Tibial nerve (tissue), 3 donors: Measurements from ENCODE around the gene DGKQ.

Experiments used
- POLR2A ChIP-seq, 2 donors: fragments of 450-650 bp; IDR thresholded peaks; one replicate each; pipeline ENCODE4 v1.6.1; 2017; ENCODE audit warnings: antibody characterized with exemption in 2 of 2, mild to moderate bottlenecking in 2 of 2, moderate library complexity in 2 of 2
- TF ChIP-seq, protein P1 (sequence below), 5 experiments: fragments of 200-600 bp in 3 of 5; fragments of 450-650 bp in 2 of 5; sonication (generic) in 3 of 5; IDR thresholded peaks; one replicate each; pipeline ENCODE4 v1.5.1; 2016 to 2019; ENCODE audit warnings: antibody characterized with exemption in 5 of 5, mild to moderate bottlenecking in 3 of 5, moderate library complexity in 2 of 5

DNA sequence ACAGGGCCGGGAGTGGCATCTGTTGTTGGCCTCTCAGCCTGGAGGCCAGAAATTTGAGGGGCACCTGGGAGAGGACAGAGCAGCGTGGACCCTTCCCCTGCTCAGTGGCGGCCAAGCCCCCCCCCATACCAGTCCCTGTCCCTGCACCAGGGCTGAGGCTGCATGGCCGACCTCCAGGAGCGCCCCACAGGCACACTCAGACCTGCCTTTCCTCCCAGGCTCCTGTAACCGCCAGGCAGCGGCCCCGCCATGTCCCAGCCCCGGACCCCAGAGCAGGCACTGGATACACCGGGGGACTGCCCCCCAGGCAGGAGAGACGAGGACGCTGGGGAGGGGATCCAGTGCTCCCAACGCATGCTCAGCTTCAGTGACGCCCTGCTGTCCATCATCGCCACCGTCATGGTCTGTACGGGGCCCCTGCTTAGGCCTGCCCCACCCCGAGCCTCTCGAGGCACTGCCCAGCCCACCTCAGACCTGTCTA, 25.8 kb downstream of the DGKQ start:
- TF ChIP-seq POLR2A (IDR thresholded peaks at IDR 0.05): no peak
- TF ChIP-seq, protein P1, sequence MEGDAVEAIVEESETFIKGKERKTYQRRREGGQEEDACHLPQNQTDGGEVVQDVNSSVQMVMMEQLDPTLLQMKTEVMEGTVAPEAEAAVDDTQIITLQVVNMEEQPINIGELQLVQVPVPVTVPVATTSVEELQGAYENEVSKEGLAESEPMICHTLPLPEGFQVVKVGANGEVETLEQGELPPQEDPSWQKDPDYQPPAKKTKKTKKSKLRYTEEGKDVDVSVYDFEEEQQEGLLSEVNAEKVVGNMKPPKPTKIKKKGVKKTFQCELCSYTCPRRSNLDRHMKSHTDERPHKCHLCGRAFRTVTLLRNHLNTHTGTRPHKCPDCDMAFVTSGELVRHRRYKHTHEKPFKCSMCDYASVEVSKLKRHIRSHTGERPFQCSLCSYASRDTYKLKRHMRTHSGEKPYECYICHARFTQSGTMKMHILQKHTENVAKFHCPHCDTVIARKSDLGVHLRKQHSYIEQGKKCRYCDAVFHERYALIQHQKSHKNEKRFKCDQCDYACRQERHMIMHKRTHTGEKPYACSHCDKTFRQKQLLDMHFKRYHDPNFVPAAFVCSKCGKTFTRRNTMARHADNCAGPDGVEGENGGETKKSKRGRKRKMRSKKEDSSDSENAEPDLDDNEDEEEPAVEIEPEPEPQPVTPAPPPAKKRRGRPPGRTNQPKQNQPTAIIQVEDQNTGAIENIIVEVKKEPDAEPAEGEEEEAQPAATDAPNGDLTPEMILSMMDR (IDR thresholded peaks at IDR 0.05): no peak
